Upper lobe of left lung (tissue), 4 donors: ENCODE data around the gene MBD3L2.
"Not testable (repeated sequence)": the region's sequence is repeated elsewhere in the genome, so short reads cannot be mapped to it uniquely, and the experiment has no call there.

Source experiments
- POLR2A ChIP-seq, 4 donors: fragments of 450-650 bp; IDR thresholded peaks; one replicate each; pipeline ENCODE4 v1.5.1; 2016 to 2017; ENCODE audit warnings: antibody characterized with exemption in 4 of 4, mild to moderate bottlenecking in 2 of 4
- POLR2AphosphoS5 ChIP-seq, 2 donors: sonication (generic); formaldehyde crosslinking; IDR thresholded peaks; one replicate each; pipeline ENCODE4 v1.5.1; 2017; ENCODE audit warnings: antibody characterized with exemption in 2 of 2
- TF ChIP-seq, protein P1 (sequence below), 6 experiments: fragments of 450-650 bp in 4 of 6; fragments of 200-600 bp in 2 of 6; sonication (generic) in 2 of 6; IDR thresholded peaks; one replicate each; pipeline ENCODE4 v1.5.1; 2016 to 2019; ENCODE audit warnings: antibody characterized with exemption in 6 of 6

DNA sequence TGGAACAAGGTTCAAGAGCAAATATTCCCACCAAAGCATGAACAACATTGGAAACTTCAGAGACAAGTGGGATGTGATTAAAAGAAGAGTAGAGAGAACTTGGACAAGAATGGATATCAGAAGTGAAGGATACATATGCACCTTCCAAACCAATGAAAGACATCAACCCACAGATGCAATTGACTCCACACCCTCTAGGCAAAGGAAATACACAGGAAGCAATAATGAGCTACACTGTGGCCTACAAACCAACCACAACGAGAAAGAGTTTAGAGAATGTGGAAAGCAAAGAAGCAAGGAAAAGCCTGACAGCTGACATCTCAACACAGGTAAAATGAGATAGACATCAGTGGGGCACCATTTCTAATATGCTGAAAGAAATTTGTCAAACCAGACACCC lies 20.3 kb upstream of the MBD3L2 start:
- TF ChIP-seq, protein P1, sequence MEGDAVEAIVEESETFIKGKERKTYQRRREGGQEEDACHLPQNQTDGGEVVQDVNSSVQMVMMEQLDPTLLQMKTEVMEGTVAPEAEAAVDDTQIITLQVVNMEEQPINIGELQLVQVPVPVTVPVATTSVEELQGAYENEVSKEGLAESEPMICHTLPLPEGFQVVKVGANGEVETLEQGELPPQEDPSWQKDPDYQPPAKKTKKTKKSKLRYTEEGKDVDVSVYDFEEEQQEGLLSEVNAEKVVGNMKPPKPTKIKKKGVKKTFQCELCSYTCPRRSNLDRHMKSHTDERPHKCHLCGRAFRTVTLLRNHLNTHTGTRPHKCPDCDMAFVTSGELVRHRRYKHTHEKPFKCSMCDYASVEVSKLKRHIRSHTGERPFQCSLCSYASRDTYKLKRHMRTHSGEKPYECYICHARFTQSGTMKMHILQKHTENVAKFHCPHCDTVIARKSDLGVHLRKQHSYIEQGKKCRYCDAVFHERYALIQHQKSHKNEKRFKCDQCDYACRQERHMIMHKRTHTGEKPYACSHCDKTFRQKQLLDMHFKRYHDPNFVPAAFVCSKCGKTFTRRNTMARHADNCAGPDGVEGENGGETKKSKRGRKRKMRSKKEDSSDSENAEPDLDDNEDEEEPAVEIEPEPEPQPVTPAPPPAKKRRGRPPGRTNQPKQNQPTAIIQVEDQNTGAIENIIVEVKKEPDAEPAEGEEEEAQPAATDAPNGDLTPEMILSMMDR (IDR thresholded peaks at IDR 0.05): not testable (repeated sequence)
- TF ChIP-seq POLR2A, POLR2AphosphoS5 (IDR thresholded peaks at IDR 0.05): not testable (repeated sequence)
